ELF-1 (cell line): Measurements from ENCODE around the gene PIBF1.
"Not testable (repeated sequence)": the region's sequence is repeated elsewhere in the genome, so short reads cannot be mapped to it uniquely, and the experiment has no call there.

Experiments used
- DNase-seq: peaks from one replicate; pipeline ENCODE4 v3.0.0-alpha.2; 2016; ENCODE audit warnings: low read depth, low spot score

Gene PIBF1, protein sequence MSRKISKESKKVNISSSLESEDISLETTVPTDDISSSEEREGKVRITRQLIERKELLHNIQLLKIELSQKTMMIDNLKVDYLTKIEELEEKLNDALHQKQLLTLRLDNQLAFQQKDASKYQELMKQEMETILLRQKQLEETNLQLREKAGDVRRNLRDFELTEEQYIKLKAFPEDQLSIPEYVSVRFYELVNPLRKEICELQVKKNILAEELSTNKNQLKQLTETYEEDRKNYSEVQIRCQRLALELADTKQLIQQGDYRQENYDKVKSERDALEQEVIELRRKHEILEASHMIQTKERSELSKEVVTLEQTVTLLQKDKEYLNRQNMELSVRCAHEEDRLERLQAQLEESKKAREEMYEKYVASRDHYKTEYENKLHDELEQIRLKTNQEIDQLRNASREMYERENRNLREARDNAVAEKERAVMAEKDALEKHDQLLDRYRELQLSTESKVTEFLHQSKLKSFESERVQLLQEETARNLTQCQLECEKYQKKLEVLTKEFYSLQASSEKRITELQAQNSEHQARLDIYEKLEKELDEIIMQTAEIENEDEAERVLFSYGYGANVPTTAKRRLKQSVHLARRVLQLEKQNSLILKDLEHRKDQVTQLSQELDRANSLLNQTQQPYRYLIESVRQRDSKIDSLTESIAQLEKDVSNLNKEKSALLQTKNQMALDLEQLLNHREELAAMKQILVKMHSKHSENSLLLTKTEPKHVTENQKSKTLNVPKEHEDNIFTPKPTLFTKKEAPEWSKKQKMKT

DNA sequence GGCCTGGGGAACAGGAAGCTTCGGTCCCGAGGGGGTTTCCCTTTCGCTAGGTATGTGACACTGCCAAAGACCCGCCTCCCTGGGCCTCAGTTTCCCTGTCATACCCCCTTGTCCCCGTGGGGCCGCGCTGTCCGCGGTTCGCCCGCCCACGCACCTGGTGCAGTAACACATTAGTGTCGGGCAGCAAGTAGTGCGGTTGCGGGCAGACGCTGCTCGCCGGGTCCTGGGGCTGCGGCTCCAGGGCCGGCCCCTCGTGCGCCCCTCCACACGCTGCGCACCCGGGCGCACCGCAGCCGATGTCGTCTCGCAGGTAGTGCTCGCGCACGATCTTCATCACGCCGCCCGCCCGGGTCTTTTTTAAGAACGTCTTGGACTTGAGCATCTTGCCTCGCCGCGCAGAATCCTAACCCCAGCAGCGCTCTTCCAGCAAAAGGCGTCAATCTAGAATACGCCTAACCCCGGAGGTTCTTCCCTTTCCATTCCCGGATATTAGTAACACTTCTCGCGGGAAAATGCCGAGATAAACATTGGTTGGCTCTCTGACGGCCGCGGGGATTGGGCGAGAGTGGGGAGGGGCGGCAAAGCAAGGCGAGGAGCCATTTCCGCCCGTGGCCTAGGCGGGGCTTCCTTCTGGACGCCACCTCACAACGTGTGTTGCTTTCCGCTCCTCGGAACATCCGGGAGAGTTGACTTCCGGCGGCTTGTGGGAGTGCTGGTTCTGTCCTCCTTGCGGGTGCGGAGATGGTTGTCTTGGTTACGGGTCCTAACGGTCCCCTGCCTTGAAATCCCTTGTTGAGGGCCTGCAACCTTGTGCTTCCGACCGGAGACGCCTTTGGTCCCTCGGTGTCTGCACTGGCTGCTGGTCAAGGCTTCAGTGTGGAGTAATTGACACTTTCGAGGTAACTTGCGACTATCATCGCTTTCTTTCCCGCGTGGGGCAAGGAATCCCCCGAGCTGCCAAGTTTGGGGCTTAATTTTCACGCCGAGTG lies at the start of gene PIBF1, which contains the start of gene DIS3:
Gene PIBF1, plus strand, starts transcription at position 683 of the 989 bp plus-strand sequence. CDS start 1,337 bp downstream, outside the sequence.
Gene DIS3, minus strand, starts transcription at position 450 of the 989 bp plus-strand sequence. Its CDS starts 68 bp downstream, at position 382.
- peak; percentile 99 for DNase-seq

GRCh38 chr13:72737033-72737432 lies 44.9 kb upstream of the PIBF1 start:
- DNase-seq: no peak

DNA sequence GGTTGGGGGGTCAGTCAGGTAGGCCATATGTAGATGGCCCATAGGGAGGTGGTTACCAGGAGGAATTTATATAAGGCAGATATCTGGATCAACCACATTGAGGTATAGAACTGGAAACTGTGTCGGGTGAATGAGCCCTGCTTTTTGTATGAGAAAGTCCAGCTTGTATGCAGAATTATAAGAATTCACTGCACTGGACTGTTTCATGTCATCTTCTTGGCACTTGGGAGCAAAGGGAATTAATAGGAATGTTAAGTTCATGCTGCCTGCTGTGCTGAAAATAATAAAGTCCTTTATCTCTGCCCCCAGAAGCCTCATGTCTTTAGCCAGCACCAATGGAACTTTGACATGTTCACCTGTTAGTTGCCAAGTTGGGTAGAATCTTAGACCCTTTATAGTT lies 41.9 kb upstream of the PIBF1 start:
- DNase-seq: no peak

DNA sequence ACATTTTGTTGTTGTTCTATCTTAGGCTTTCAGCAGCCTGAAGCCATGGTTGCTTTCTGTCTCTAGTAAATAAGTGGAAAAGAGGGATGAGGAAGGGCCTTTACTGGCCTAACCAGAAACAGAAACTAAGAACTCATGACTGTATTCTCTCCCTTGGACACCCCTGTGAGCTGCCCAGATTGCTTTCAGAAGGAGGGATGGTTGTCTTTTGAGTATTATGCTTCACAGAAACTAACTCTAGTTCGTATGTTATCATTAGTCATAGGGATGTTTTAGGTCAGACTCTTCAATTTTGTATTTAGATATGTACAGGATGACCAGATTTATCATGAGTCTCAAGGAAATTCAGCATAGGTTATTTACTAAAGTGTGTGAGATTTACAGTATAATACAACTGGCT lies 36.7 kb upstream of the PIBF1 start:
- no peak for DNase-seq

DNA sequence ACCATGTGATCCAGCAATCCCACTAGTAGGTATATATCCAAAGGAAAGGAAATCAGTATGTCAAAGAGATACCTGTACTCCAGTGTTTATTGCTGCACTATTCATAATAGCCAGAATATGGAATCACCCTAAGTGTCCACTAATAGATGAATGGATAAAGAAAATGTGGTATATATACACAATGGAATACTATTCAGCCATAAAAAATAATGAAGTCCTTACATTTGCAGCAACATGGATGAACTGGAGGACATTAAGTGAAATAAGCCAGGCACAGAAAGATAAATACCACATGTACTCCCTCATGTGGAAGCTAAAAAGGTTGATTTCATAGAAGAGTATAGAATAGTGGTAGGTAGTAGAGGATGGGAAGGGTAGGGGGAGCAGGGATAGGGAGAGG lies 30.7 kb upstream of the PIBF1 start:
- DNase-seq: no peak

DNA sequence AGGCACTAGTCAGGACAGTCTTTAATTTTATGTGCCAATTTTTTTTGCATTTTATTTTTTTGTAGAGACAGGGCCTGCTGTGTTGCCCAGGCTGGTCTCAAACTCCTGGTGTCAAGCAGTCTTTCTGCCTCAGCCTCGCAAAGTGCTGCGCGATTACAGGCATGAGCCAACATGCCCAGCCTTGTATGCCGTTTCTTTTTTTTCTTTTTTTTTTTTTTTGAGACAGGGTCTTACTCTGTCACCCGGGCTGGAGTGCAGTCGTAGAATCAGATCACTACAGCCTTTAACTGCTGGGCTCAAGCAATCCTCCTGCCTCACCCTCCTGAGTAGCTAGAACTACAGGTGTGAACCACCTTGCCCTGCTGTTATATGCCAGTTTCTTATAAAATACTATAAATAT lies 27.8 kb upstream of the PIBF1 start:
- DNase-seq: no peak

- no peak for DNase-seq
Measured at GRCh38 chr13:72757792-72758535, 24.0 kb upstream of the PIBF1 start.

DNA sequence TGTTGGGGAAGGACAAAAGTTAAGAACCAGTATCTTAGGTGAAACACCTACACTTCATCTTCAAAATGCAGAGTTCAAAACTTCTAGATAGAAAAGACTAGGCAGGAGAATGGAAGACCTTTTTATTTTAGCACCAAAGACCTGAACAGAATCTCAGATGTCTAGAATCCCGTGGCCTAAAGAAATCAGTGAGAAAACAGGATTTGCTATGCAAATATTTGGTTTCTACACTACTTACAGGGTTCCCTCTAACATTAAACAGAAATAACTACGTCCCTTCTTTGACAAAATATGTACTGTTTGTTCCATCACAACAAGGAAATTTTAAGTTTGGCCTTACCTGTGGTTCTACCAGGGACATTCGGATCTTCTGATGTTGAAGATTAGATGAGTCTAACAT lies 21.7 kb upstream of the PIBF1 start:
- no peak for DNase-seq

DNA sequence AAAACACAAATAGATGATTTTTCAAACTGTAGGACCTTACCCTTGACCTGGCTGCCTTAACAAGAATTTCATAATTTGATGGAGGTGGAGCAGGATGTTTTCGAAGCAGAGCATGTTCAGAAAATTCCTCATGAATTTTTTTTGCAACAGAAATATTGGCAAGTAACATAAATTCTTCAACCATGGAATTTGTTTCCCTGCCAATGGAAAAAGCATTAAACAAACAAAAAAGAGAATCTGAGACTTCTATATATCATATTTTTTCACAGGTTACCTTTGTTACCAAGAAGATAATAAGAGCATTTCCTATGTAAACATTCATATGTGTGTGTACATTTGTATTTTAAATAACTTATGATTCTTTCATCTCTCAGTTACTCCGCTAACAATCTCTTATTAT lies 18.5 kb upstream of the PIBF1 start:
- no peak for DNase-seq

DNA sequence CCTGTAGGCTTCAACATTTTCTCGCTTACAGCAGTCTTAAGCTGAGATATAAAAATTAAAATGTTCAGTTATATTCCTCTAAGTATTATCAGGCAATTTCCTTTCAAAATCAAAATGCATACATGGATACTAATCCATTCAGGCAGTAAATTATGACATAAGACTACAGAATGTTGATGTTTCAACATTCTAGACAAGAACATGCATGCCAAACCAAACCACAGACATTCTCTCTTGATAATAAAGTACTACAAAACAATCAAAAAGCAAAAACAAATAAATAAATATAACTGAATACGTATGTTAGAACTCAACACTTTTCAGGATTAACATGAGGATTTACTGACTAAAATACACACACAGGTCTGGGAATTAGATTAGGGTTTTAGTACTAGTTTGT lies 7.9 kb upstream of the PIBF1 start:
- no peak for DNase-seq

GRCh38 chr13:72782717-72783116 lies 784 bp downstream of the PIBF1 start:
- DNase-seq: no peak

DNA sequence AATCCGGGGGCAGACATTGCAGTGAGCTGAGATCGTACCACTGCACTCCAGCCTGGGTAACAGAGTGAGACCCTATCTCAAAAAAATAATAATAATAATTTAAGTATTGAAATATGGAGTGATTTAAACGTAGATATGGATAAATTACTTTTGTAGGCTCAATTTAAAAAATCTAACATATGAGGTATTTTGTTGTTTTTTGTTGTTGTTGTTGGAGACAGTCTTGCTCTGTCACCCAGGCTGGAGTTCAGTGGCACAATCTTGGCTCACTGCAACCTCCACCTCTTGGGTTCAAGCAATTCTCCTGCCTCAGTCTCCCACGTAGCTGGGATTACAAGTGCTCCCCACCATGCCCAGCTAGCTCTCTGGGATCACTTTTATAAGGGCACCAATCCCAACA lies 2.7 kb downstream of the PIBF1 start:
- not testable (repeated sequence) for DNase-seq

DNA sequence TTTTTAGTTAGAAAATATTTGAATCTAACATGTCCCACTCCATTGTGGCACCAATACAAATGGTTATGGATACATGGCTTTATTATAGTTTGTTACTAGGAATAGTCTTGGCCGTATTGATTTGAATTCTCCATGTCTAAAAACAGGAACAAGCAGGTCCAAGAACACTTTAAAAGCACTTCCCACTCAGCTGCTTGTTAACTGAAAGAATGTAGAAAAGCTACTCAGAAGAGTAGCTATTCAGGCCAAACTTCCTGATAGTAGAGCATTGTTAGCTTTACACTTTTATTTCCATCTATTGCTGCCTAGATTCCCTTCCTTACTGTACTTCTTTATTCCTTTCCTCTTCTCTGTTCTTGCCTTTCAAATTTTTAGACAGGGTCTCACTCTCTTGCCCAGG lies 6.9 kb downstream of the PIBF1 start:
- DNase-seq: no peak

- no peak for DNase-seq
Measured at GRCh38 chr13:72792640-72793039, 10.7 kb downstream of the PIBF1 start.

DNA sequence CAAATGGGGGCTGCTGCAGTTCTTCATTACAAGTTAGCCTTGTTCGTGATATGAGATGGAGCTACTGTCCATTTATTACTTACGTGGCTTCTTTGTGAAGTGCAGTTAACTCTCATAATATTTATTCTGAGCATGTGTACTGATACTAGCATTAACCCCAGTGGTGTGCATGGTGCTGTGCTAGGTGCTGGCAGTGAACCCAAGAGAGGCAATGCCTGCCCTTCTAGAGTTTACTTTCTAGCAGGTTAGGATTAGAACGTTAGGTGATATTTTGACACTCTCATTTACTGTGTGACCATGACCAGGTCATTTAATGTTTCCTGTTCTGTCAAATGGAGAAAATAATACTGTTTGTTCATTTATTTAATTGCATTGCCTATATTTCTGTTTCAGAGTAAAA lies 16.9 kb downstream of the PIBF1 start:
- DNase-seq: no peak

- DNase-seq: peak; percentile 27
Measured at GRCh38 chr13:72804301-72804700, 22.4 kb downstream of the PIBF1 start.

GRCh38 chr13:72805676-72806346 lies 23.9 kb downstream of the PIBF1 start:
- DNase-seq: no peak

DNA sequence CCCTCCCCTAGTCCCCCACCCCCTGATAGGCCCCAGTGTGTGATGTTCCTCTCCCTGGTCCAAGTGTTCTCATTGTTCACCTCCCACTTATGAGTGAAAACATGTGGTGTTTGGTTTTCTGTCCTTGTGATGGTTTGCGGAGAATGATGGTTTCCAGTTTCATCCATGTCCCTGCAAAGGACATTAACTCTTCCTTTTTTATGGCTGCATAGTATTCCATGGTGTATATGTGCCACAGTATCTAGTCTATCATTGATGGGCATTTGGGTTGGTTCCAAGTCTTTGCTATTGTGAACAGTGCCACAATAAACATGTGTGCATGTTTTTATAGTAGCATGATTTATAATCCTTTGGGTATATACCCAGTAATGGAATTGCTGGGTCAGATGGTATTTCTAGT lies 24.6 kb downstream of the PIBF1 start:
- not testable (repeated sequence) for DNase-seq

DNA sequence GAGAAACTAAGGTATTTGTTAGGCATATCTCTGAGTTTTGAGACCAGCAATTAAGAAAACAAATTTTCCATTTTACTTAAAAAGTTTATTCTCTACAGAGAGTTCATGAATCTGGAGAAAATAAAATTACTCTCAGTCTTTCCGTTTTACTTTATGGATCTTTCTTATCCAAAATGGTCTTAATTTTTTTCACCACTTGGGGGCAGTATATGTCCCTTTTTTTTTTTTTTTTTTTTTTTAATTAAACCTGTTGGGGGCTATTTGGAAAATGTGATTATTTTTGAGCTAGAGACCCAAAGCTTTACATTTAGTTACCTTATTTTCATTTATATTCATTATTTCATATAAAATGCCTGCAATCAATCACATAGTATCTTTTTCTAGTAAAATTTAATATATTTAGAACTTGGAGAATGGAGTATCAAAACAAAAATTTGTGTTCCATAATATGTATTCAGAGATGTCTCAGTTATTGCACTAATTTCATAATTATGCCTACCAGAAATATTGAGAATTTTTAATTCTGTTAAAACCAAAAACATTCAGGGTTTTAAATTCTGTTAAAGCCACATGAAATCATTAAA lies 27.1 kb downstream of the PIBF1 start:
- DNase-seq: no peak
